MM.1S (cell line): ENCODE measurements around the gene ACTR1B.

Experiments
- CTCF ChIP-seq: fragments of 300-600 bp; sonication (generic); IDR thresholded peaks from 2 replicates; pipeline ENCODE4 v1.5.1; 2016; ENCODE audit warnings: antibody characterized with exemption, low read length, mixed read lengths
- EZH2phosphoT487 ChIP-seq: fragments of 300-600 bp; sonication (generic); IDR thresholded peaks from 2 replicates; pipeline ENCODE4 v1.6.1; 2018; ENCODE audit warnings: antibody characterized with exemption, low read length

- TF ChIP-seq CTCF (no peak), EZH2phosphoT487 (no peak)
Measured at GRCh38 chr2:97712693-97713295, 49.0 kb upstream of the ACTR1B start.
